Measurements from ENCODE around the gene ACACA. TPM values are rescaled to one million over a fixed set of nuclear protein-coding genes. Genes with fewer than 3 reads are reported as not detected.
A peak's percentile ranks its signal among the peaks of the same experiment; 100 is the strongest.

The ACACA gene
- total and polyA plus RNA-seq, 3 experiments from 2014 or later, result 7.5 to 51.1 (median 41.3) TPM

DNA sequence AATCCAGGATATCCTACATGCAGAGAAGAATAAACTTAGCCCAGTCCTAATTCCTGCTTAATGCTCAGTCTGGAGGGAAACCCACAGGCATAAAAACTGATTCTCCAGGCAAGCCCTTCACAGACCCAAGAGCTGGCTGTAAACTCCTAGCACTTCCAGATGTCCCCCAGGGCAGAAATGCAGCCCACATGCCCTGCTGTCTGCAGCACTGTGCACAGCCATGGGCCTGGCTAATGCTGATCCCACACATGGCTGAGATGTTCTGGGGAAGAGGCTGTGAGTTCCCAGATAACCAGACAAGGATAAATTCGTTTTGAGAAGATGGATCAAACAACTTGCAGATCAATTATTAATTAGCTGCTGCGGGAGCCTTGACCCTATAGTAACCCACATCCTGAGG is 309.5 kb downstream of the ACACA start:
- Mint-ChIP-seq H3K4me3 (no peak overlapping the region), H3K36me3 (peaks cover 0 to 41% (median 25%) of the 10 kb centered on the region in 3 donors), H3K27ac (no peak overlapping the region), H3K4me1 (peaks cover 3 to 14% (median 13%) of the 10 kb centered on the region in 3 donors), H3K27me3 (no peaks in the 10 kb centered on the region), H3K9me3 (no peaks in the 10 kb centered on the region)
- peaks cover 5% of the 10 kb centered on the region for H3K36me3 ChIP-seq (ENCODE audit: insufficient read depth, low read length)
- no peak overlapping the region for H3K4me3 ChIP-seq (ENCODE audit: low read length)
- ChIA-PET CTCF (no interaction called here), POLR2A (no interaction called here)
- no peaks in the 10 kb centered on the region for H3K4me1 ChIP-seq (ENCODE audit: insufficient read depth, low read length)
- DNase-seq, result no peak
- no peaks in the 10 kb centered on the region for H3K9me3 ChIP-seq (ENCODE audit: low read length)
- H3K27me3 ChIP-seq (ENCODE audit: insufficient read depth, low read length, poor library complexity, severe bottlenecking), result no peaks in the 10 kb centered on the region
- H3K27ac ChIP-seq (ENCODE audit: low read depth, low read length), result no peak overlapping the region

GRCh38 chr17:37096071-37096470 is 310.6 kb downstream of the ACACA start:
- POLR2A ChIA-PET, result no interaction called here
- peaks cover 0 to 36% (median 25%) of the 10 kb centered on the region in 3 donors for H3K36me3 Mint-ChIP-seq
- Histone ChIP-seq H3K27me3 (ENCODE audit: insufficient read depth, low read length, poor library complexity, severe bottlenecking) (no peaks in the 10 kb centered on the region), H3K36me3 (ENCODE audit: insufficient read depth, low read length) (peaks cover 5% of the 10 kb centered on the region), H3K4me1 (ENCODE audit: insufficient read depth, low read length) (peaks cover 5% of the 10 kb centered on the region), H3K9me3 (ENCODE audit: low read length) (no peaks in the 10 kb centered on the region), H3K4me3 (ENCODE audit: low read length) (no peak overlapping the region), H3K27ac (ENCODE audit: low read depth, low read length) (no peak overlapping the region)
- peak overlapping the region in 5 of 8 donors; percentile 1 to 70 (median 37) for H3K27ac Mint-ChIP-seq
- DNase-seq, result no peak
- H3K27me3 Mint-ChIP-seq, result no peaks in the 10 kb centered on the region
- no peak overlapping the region for H3K4me3 Mint-ChIP-seq
- no peaks in the 10 kb centered on the region for H3K9me3 Mint-ChIP-seq
- CTCF ChIA-PET, result interaction anchor here (1.5 kb wide), 1 partner anchor 49 kb away, joined by 5 read pairs; no protein-coding TSS in a partner anchor
- peaks cover 5 to 21% (median 16%) of the 10 kb centered on the region in 3 donors for H3K4me1 Mint-ChIP-seq

GRCh38 chr17:37094391-37094790 is 312.2 kb downstream of the ACACA start:
- POLR2A ChIA-PET, result no interaction called here

GRCh38 chr17:37092701-37093100 is 313.9 kb downstream of the ACACA start:
- Mint-ChIP-seq H3K27ac (peak overlapping the region in 6 of 8 donors; percentile 14 to 89 (median 82)), H3K9me3 (no peaks in the 10 kb centered on the region), H3K27me3 (no peaks in the 10 kb centered on the region), H3K4me3 (peak overlapping the region in 1 of 7 donors; percentile 23), H3K36me3 (peaks cover 0 to 27% (median 19%) of the 10 kb centered on the region in 3 donors), H3K4me1 (peaks cover 38 to 54% (median 50%) of the 10 kb centered on the region in 3 donors)
- no peak overlapping the region for H3K27ac ChIP-seq (ENCODE audit: low read depth, low read length)
- DNase-seq, result no peak
- peaks cover 36% of the 10 kb centered on the region for H3K4me1 ChIP-seq (ENCODE audit: insufficient read depth, low read length)
- ChIA-PET CTCF (interaction anchor here (0.8 kb wide), 1 partner anchor 45 kb away, joined by 3 read pairs; no protein-coding TSS in a partner anchor), POLR2A (no interaction called here)
- peaks cover 5% of the 10 kb centered on the region for H3K36me3 ChIP-seq (ENCODE audit: insufficient read depth, low read length)
- no peak overlapping the region for H3K4me3 ChIP-seq (ENCODE audit: low read length)
- H3K27me3 ChIP-seq (ENCODE audit: insufficient read depth, low read length, poor library complexity, severe bottlenecking), result no peaks in the 10 kb centered on the region
- no peaks in the 10 kb centered on the region for H3K9me3 ChIP-seq (ENCODE audit: low read length)

More at GRCh38 chr17:37094391-37094790, 312.2 kb downstream of the ACACA start:
- no peak for DNase-seq
- no peaks in the 10 kb centered on the region for H3K9me3 Mint-ChIP-seq
- no peaks in the 10 kb centered on the region for H3K27me3 Mint-ChIP-seq
- no peaks in the 10 kb centered on the region for H3K27me3 ChIP-seq (ENCODE audit: insufficient read depth, low read length, poor library complexity, severe bottlenecking)
- H3K27ac Mint-ChIP-seq, result peak overlapping the region in 6 of 8 donors; percentile 10 to 71 (median 34)
- H3K4me1 Mint-ChIP-seq, result peaks cover 21 to 37% (median 33%) of the 10 kb centered on the region in 3 donors
- H3K4me3 Mint-ChIP-seq, result no peak overlapping the region
- peaks cover 0 to 35% (median 24%) of the 10 kb centered on the region in 3 donors for H3K36me3 Mint-ChIP-seq
- H3K9me3 ChIP-seq (ENCODE audit: low read length), result no peaks in the 10 kb centered on the region
- H3K27ac ChIP-seq (ENCODE audit: low read depth, low read length), result no peak overlapping the region
- no peak overlapping the region for H3K4me3 ChIP-seq (ENCODE audit: low read length)
- H3K4me1 ChIP-seq (ENCODE audit: insufficient read depth, low read length), result peaks cover 21% of the 10 kb centered on the region
- peaks cover 5% of the 10 kb centered on the region for H3K36me3 ChIP-seq (ENCODE audit: insufficient read depth, low read length)
- CTCF ChIA-PET, result interaction anchor here (1.5 kb wide), 1 partner anchor 47 kb away, joined by 5 read pairs; no protein-coding TSS in a partner anchor

GRCh38 chr17:37092071-37092470 is 314.6 kb downstream of the ACACA start:
- H3K27ac Mint-ChIP-seq, result peak overlapping the region in 5 of 8 donors; percentile 14 to 89 (median 86)
- Histone ChIP-seq H3K27me3 (ENCODE audit: insufficient read depth, low read length, poor library complexity, severe bottlenecking) (no peaks in the 10 kb centered on the region), H3K4me3 (ENCODE audit: low read length) (no peak overlapping the region), H3K36me3 (ENCODE audit: insufficient read depth, low read length) (peaks cover under 1% of the 10 kb centered on the region), H3K27ac (ENCODE audit: low read depth, low read length) (no peak overlapping the region), H3K9me3 (ENCODE audit: low read length) (no peaks in the 10 kb centered on the region), H3K4me1 (ENCODE audit: insufficient read depth, low read length) (peaks cover 36% of the 10 kb centered on the region)
- ChIA-PET CTCF (no interaction called here), POLR2A (no interaction called here)
- no peaks in the 10 kb centered on the region for H3K27me3 Mint-ChIP-seq
- H3K4me1 Mint-ChIP-seq, result peaks cover 43 to 61% (median 54%) of the 10 kb centered on the region in 3 donors
- H3K36me3 Mint-ChIP-seq, result peaks cover 0 to 23% (median 19%) of the 10 kb centered on the region in 3 donors
- no peak for DNase-seq
- no peak overlapping the region for H3K4me3 Mint-ChIP-seq
- H3K9me3 Mint-ChIP-seq, result no peaks in the 10 kb centered on the region

GRCh38 chr17:37090941-37091340 is 315.7 kb downstream of the ACACA start:
- no peaks in the 10 kb centered on the region for H3K27me3 Mint-ChIP-seq
- H3K27me3 ChIP-seq (ENCODE audit: insufficient read depth, low read length, poor library complexity, severe bottlenecking), result no peaks in the 10 kb centered on the region
- H3K9me3 ChIP-seq (ENCODE audit: low read length), result no peaks in the 10 kb centered on the region
- H3K4me1 ChIP-seq (ENCODE audit: insufficient read depth, low read length), result peaks cover 36% of the 10 kb centered on the region
- CTCF ChIA-PET, result interaction anchor here (3.3 kb wide), 1 partner anchor 44 kb away, joined by 15 read pairs; no protein-coding TSS in a partner anchor
- no peaks in the 10 kb centered on the region for H3K9me3 Mint-ChIP-seq
- POLR2A ChIA-PET, result no interaction called here
- DNase-seq, result no peak
- H3K4me3 Mint-ChIP-seq, result peak overlapping the region in 3 of 7 donors; percentile 44 to 69 (median 61)
- peaks cover 0 to 17% (median 12%) of the 10 kb centered on the region in 3 donors for H3K36me3 Mint-ChIP-seq
- no peak overlapping the region for H3K4me3 ChIP-seq (ENCODE audit: low read length)
- peaks cover 44 to 61% (median 54%) of the 10 kb centered on the region in 3 donors for H3K4me1 Mint-ChIP-seq
- H3K27ac Mint-ChIP-seq, result peak overlapping the region; percentile 86 to 100 (median 98)
- peak overlapping the region; percentile 77 for H3K27ac ChIP-seq (ENCODE audit: low read depth, low read length)
- no peaks in the 10 kb centered on the region for H3K36me3 ChIP-seq (ENCODE audit: insufficient read depth, low read length)

DNA sequence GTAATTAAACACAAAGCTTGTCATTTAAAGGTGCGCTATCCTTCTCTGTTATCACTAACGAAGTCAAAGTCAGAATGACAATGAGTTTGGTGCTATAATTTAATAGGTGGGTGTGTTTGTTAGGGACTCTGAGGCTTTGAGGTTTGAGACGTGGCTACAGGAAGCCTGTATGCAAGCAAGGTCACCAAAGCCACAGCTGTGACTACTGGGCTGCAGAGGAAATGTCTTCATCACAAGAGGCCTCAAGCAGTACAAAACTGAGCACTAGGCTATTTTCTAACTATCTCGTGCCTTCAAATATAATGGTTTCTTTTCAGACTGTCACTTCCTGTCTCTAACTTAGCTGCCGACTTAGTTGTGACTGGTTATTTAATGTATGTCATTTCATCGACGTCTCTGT is 316.7 kb downstream of the ACACA start:
- peaks cover 0 to 15% (median 11%) of the 10 kb centered on the region in 3 donors for H3K36me3 Mint-ChIP-seq
- H3K4me3 ChIP-seq (ENCODE audit: low read length), result peak overlapping the region; percentile 20
- no peaks in the 10 kb centered on the region for H3K27me3 ChIP-seq (ENCODE audit: insufficient read depth, low read length, poor library complexity, severe bottlenecking)
- peak overlapping the region; percentile 77 for H3K27ac ChIP-seq (ENCODE audit: low read depth, low read length)
- CTCF ChIA-PET, result interaction anchor here (0.6 to 3.3 kb wide), 2 partner anchors 43 to 288 kb away, joined by 3 to 15 read pairs; no protein-coding TSS in a partner anchor
- H3K27ac Mint-ChIP-seq, result peak overlapping the region; percentile 86 to 100 (median 98)
- peaks cover 36% of the 10 kb centered on the region for H3K4me1 ChIP-seq (ENCODE audit: insufficient read depth, low read length)
- no peaks in the 10 kb centered on the region for H3K9me3 ChIP-seq (ENCODE audit: low read length)
- peak; percentile 31 to 86 (median 44) for DNase-seq
- H3K9me3 Mint-ChIP-seq, result no peaks in the 10 kb centered on the region
- POLR2A ChIA-PET, result interaction anchor here (1.2 kb wide), 1 partner anchor 42 kb away, joined by 3 read pairs; no protein-coding TSS in a partner anchor
- no peaks in the 10 kb centered on the region for H3K27me3 Mint-ChIP-seq
- H3K4me3 Mint-ChIP-seq, result peak overlapping the region; percentile 0 to 69 (median 44)
- peaks cover 47 to 65% (median 51%) of the 10 kb centered on the region in 3 donors for H3K4me1 Mint-ChIP-seq
- H3K36me3 ChIP-seq (ENCODE audit: insufficient read depth, low read length), result no peaks in the 10 kb centered on the region

DNA sequence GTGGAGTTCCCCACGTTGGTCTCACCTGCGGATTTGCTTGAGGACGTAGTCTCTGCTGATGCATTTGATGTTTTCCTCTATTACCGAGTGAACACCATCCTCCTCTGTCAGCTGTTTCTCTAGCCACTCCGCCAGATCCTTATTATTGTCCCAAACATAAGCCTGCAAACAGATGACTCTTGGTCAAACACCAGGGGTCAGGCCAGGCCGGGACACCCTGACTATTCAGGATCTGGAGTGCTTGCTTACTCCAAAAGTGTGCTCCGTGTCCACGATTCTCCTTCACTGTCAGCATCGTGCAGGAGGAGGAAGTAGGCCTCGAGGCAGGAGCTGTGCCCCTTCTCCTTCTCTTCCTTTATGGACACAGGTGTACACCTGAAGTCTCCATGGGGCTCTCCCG is 317.7 kb downstream of the ACACA start:
- Mint-ChIP-seq H3K9me3 (no peaks in the 10 kb centered on the region), H3K4me1 (peaks cover 41 to 57% (median 47%) of the 10 kb centered on the region in 3 donors), H3K4me3 (peak overlapping the region in 5 of 7 donors; percentile 37 to 75 (median 48)), H3K36me3 (peaks cover 0 to 14% (median 5%) of the 10 kb centered on the region in 3 donors), H3K27me3 (no peaks in the 10 kb centered on the region), H3K27ac (peak overlapping the region; percentile 86 to 100 (median 98))
- Histone ChIP-seq H3K9me3 (ENCODE audit: low read length) (no peaks in the 10 kb centered on the region), H3K27me3 (ENCODE audit: insufficient read depth, low read length, poor library complexity, severe bottlenecking) (no peaks in the 10 kb centered on the region), H3K36me3 (ENCODE audit: insufficient read depth, low read length) (no peaks in the 10 kb centered on the region), H3K27ac (ENCODE audit: low read depth, low read length) (peak overlapping the region; percentile 55), H3K4me1 (ENCODE audit: insufficient read depth, low read length) (peaks cover 36% of the 10 kb centered on the region), H3K4me3 (ENCODE audit: low read length) (no peak overlapping the region)
- ChIA-PET POLR2A (interaction anchor here (0.5 to 1.3 kb wide), 3 partner anchors 10 to 41 kb away, joined by 3 to 5 read pairs (median 3); no protein-coding TSS in a partner anchor), CTCF (interaction anchor here (1.0 to 3.3 kb wide), 3 partner anchors 18 to 42 kb away, joined by 3 to 15 read pairs (median 3); no protein-coding TSS in a partner anchor)
- DNase-seq, result no peak

Measured in CD8-positive, alpha-beta memory T cell (primary cell).